ENCODE results near the gene B3GALT6. TPM values are rescaled to one million over a fixed set of nuclear protein-coding genes. Genes with fewer than 3 reads are reported as not detected.
A peak's percentile ranks its signal among the peaks of the same experiment; 100 is the strongest.

Gene B3GALT6
- total RNA-seq, 1 donor from 2014 or later: 43.2 TPM

- H3K4me3 Mint-ChIP-seq (ENCODE audit: unreplicated experiment): no peak overlapping the region
- peak; percentile 9 for DNase-seq (ENCODE audit: low spot score)
- H3K4me1 Mint-ChIP-seq (ENCODE audit: unreplicated experiment): no peaks in the 10 kb centered on the region
These were observed 28.2 kb upstream of the B3GALT6 start for GRCh38 chr1:1203561-1204424.

GRCh38 chr1:1204425-1204920 lies 27.6 kb upstream of the B3GALT6 start:
- TF ChIP-seq CTCF (IDR thresholded peaks at IDR 0.05; ENCODE audit: unreplicated experiment): no peak
- Mint-ChIP-seq H3K4me1 (ENCODE audit: unreplicated experiment) (no peaks in the 10 kb centered on the region), H3K27ac (ENCODE audit: unreplicated experiment) (no peak overlapping the region), H3K9me3 (ENCODE audit: unreplicated experiment) (no peaks in the 10 kb centered on the region), H3K27me3 (ENCODE audit: unreplicated experiment) (no peaks in the 10 kb centered on the region), H3K4me3 (ENCODE audit: unreplicated experiment) (no peak overlapping the region), H3K36me3 (ENCODE audit: low read depth, unreplicated experiment) (no peaks in the 10 kb centered on the region)
- peak; percentile 2 for DNase-seq (ENCODE audit: low spot score)

More at GRCh38 chr1:1203561-1204424, 28.2 kb upstream of the B3GALT6 start:
- Mint-ChIP-seq H3K27me3 (ENCODE audit: unreplicated experiment) (no peaks in the 10 kb centered on the region), H3K27ac (ENCODE audit: unreplicated experiment) (no peak overlapping the region), H3K9me3 (ENCODE audit: unreplicated experiment) (no peaks in the 10 kb centered on the region), H3K36me3 (ENCODE audit: low read depth, unreplicated experiment) (no peaks in the 10 kb centered on the region)
- no peak for TF ChIP-seq CTCF (IDR thresholded peaks at IDR 0.05; ENCODE audit: unreplicated experiment)

GRCh38 chr1:1204998-1205768 lies 26.9 kb upstream of the B3GALT6 start:
- Mint-ChIP-seq H3K27ac (ENCODE audit: unreplicated experiment) (no peak overlapping the region), H3K9me3 (ENCODE audit: unreplicated experiment) (no peaks in the 10 kb centered on the region), H3K36me3 (ENCODE audit: low read depth, unreplicated experiment) (no peaks in the 10 kb centered on the region), H3K27me3 (ENCODE audit: unreplicated experiment) (peaks cover 2% of the 10 kb centered on the region), H3K4me3 (ENCODE audit: unreplicated experiment) (no peak overlapping the region), H3K4me1 (ENCODE audit: unreplicated experiment) (no peaks in the 10 kb centered on the region)
- TF ChIP-seq CTCF (IDR thresholded peaks at IDR 0.05; ENCODE audit: unreplicated experiment): no peak
- DNase-seq (ENCODE audit: low spot score): peak; percentile 7

- no peak overlapping the region for H3K4me3 Mint-ChIP-seq (ENCODE audit: unreplicated experiment)
- DNase-seq (ENCODE audit: low spot score): peak; percentile 16
- no peak overlapping the region for H3K27ac Mint-ChIP-seq (ENCODE audit: unreplicated experiment)
- H3K9me3 Mint-ChIP-seq (ENCODE audit: unreplicated experiment): no peaks in the 10 kb centered on the region
- no peaks in the 10 kb centered on the region for H3K4me1 Mint-ChIP-seq (ENCODE audit: unreplicated experiment)
- no peaks in the 10 kb centered on the region for H3K36me3 Mint-ChIP-seq (ENCODE audit: low read depth, unreplicated experiment)
- peaks cover 2% of the 10 kb centered on the region for H3K27me3 Mint-ChIP-seq (ENCODE audit: unreplicated experiment)
- TF ChIP-seq CTCF (IDR thresholded peaks at IDR 0.05; ENCODE audit: unreplicated experiment): no peak
These were observed 26.2 kb upstream of the B3GALT6 start for GRCh38 chr1:1205769-1206375.

All from endothelial cell (in vitro differentiated cells).